ENCODE results near the gene PLSCR4. TPM values are rescaled to one million over a fixed set of nuclear protein-coding genes. Genes with fewer than 3 reads are reported as not detected.

The PLSCR4 gene
- total RNA-seq, 1 donor from 2014 or later: 1.0 TPM

DNA sequence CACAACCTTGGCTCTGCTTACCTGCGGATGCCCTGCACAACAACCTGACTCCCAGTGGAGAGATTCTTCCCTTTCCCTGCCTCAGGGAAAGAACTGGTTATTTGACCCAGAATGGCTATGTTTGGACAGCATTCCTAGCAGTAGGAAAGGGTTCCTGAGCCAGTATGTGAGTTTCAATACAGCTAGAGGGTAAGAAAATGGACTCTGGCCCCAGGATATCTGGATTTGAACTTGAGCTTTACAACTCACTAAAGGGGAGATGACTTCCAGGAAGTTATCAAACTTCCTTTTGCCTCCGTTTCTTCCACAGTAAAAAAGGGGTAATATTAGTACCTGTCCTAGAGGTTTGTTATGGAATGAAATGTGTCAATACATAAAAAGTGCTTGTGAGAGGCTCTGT, 28.1 kb upstream of the PLSCR4 start:
- H3K4me3 Mint-ChIP-seq: no peak overlapping the region
- no peaks in the 10 kb centered on the region for H3K9me3 Mint-ChIP-seq
- H3K27me3 Mint-ChIP-seq (ENCODE audit: low read depth): no peaks in the 10 kb centered on the region
- H3K4me1 Mint-ChIP-seq: no peaks in the 10 kb centered on the region
- TF ChIP-seq, protein P1, sequence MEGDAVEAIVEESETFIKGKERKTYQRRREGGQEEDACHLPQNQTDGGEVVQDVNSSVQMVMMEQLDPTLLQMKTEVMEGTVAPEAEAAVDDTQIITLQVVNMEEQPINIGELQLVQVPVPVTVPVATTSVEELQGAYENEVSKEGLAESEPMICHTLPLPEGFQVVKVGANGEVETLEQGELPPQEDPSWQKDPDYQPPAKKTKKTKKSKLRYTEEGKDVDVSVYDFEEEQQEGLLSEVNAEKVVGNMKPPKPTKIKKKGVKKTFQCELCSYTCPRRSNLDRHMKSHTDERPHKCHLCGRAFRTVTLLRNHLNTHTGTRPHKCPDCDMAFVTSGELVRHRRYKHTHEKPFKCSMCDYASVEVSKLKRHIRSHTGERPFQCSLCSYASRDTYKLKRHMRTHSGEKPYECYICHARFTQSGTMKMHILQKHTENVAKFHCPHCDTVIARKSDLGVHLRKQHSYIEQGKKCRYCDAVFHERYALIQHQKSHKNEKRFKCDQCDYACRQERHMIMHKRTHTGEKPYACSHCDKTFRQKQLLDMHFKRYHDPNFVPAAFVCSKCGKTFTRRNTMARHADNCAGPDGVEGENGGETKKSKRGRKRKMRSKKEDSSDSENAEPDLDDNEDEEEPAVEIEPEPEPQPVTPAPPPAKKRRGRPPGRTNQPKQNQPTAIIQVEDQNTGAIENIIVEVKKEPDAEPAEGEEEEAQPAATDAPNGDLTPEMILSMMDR (conservative IDR thresholded peaks at IDR 0.05): no peak
- no peak overlapping the region for H3K27ac Mint-ChIP-seq (ENCODE audit: unreplicated experiment)
- DNase-seq (ENCODE audit: low read depth, low spot score): no peak
- no peaks in the 10 kb centered on the region for H3K36me3 Mint-ChIP-seq (ENCODE audit: low read depth)

DNA sequence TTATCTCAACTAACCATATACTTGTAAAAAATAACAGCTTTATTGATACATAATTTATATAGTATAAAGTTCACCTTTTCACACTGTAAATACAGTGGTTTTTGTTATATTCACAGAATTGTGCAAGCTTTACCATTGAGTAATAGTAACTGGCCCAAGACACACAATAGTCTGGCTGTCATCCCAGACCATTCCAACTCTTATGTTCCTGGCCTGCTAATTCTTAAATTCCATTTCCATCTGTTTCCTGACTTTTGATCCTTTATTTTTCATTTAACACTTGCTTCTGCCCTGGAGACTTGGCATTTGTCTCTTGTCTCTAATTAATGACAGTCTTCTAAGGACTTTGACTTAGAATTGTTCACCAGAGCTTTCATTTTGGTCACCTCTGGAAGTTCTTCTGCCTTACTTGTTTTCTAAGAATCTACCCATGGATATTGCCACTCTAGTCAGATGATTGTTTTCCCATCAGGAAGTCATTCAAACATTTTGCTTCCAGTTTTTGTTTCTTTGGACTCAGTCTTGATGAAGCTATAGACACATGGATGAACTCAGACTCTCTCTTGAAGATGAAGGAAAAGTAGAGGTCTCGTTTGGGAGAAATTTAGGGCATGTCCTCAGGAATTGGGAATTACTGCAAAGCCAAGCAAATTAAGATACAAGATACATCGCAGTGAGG, 27.2 kb upstream of the PLSCR4 start:
- Mint-ChIP-seq H3K27ac (ENCODE audit: unreplicated experiment) (no peak overlapping the region), H3K9me3 (no peaks in the 10 kb centered on the region), H3K4me1 (no peaks in the 10 kb centered on the region), H3K36me3 (ENCODE audit: low read depth) (no peaks in the 10 kb centered on the region), H3K4me3 (no peak overlapping the region), H3K27me3 (ENCODE audit: low read depth) (no peaks in the 10 kb centered on the region)
- DNase-seq (ENCODE audit: low read depth, low spot score): no peak
- TF ChIP-seq, protein P1 (conservative IDR thresholded peaks at IDR 0.05): no peak

DNA sequence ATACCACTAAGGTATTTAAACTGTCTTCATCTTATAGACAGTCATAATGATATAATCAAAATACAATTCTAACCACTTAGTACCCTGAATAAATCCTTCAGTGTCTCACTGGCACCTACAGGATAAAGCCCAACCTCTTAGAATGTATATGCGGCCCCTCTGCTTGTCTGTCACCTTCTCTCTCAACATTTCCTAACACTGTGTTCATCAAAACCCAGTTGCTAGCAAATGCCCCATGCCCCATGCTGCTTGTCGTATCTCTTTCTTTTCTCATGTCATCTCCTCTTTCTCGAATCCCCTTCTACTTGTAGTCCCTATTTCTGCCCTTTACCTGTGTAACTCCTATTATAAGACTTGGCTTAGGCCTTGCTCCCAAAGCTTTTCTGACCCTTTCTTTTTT, 24.6 kb upstream of the PLSCR4 start:
- Mint-ChIP-seq H3K9me3 (no peaks in the 10 kb centered on the region), H3K27ac (ENCODE audit: unreplicated experiment) (no peak overlapping the region), H3K4me3 (no peak overlapping the region), H3K27me3 (ENCODE audit: low read depth) (no peaks in the 10 kb centered on the region), H3K4me1 (no peaks in the 10 kb centered on the region), H3K36me3 (ENCODE audit: low read depth) (no peaks in the 10 kb centered on the region)
- TF ChIP-seq, protein P1 (conservative IDR thresholded peaks at IDR 0.05): no peak
- DNase-seq (ENCODE audit: low read depth, low spot score): no peak

DNA sequence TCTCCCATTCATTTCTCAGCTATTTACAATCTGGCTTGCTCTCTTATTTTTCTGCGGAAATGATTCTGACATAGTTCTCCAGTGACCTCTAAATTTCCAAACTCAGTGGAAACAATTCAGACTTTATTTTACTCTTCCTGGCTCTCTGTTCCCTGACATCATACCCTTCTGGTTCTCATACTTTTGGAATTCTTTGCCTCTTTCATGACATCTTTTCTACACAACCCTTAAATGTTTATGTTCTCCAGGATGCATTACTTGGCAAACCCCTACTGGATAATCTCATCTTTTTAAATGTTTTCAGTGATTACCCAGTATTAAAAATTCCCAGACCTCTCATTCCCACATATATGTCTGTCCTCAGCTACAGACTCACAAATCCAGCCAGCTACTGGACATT, 23.9 kb upstream of the PLSCR4 start:
- H3K36me3 Mint-ChIP-seq (ENCODE audit: low read depth): no peaks in the 10 kb centered on the region
- no peak for DNase-seq (ENCODE audit: low read depth, low spot score)
- H3K9me3 Mint-ChIP-seq: no peaks in the 10 kb centered on the region
- no peaks in the 10 kb centered on the region for H3K4me1 Mint-ChIP-seq
- H3K4me3 Mint-ChIP-seq: no peak overlapping the region
- TF ChIP-seq, protein P1 (conservative IDR thresholded peaks at IDR 0.05): no peak
- no peaks in the 10 kb centered on the region for H3K27me3 Mint-ChIP-seq (ENCODE audit: low read depth)
- no peak overlapping the region for H3K27ac Mint-ChIP-seq (ENCODE audit: unreplicated experiment)

DNA sequence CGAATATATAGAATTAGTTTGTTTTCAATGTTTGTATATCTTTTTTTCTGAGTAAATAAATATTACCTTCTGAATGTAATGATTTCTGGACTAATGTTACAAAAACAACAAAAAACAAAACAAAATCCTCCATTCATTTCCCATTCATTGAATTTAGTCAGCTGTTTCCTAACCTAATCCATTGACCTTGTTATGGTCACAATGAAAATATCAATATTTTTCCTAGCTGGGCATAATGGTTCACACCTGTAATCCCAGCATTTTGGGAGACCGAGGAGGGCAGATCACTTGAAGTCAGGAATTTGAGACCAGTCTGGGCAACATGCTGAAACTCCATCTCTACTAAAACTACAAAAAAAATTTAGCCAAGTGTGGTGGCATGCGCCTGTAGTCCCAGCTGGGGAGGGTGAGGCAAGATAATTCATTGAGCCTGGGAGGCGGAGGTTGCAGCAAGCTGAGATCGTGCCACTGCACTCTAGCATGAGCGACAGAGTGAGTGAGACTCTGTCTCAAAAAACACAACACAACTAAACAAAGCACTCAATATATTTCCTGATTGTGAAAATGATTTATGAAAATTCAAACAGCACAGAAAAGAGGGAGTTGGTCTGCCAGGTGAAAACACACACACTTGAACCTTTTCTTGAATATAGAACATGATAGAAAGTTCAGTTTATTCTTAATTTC, 23.0 kb upstream of the PLSCR4 start:
- Mint-ChIP-seq H3K4me3 (no peak overlapping the region), H3K27me3 (ENCODE audit: low read depth) (no peaks in the 10 kb centered on the region), H3K36me3 (ENCODE audit: low read depth) (no peaks in the 10 kb centered on the region), H3K27ac (ENCODE audit: unreplicated experiment) (no peak overlapping the region), H3K4me1 (no peaks in the 10 kb centered on the region), H3K9me3 (no peaks in the 10 kb centered on the region)
- no peak for DNase-seq (ENCODE audit: low read depth, low spot score)
- TF ChIP-seq, protein P1 (conservative IDR thresholded peaks at IDR 0.05): no peak

All from neural crest cell (in vitro differentiated cells).